Activated effector memory CD4-positive, alpha-beta T cell treated with anti-CD3 and anti-CD28 coated beads, Interleukin-2, amount 50 U/mL, for 16 hours (primary cell): Measurements from ENCODE around the gene SPEM3.

ENCODE experiments used
- DNase-seq: peaks from one replicate; pipeline ENCODE4 v3.0.0-alpha.2; 2020

Gene SPEM3

DNA sequence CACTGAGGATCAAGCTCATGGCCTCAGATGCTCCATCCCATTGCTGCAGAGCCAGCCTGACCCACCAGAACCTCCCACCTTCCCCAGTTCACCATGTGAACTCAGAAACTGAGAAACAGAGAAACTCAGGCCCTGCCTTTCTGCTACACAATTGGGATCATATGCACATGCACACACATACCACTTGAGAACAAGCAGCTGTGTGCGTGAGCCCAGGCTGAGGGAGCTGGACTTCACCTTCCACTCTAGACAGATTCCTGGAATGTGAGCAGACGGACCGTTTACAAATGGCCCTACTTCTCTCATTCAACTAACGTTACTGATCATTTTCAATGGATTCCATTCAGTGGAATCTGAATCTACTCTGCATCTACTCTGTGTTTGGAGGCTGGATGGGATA is 5.0 kb upstream of the SPEM3 start:
- DNase-seq: no peak

DNA sequence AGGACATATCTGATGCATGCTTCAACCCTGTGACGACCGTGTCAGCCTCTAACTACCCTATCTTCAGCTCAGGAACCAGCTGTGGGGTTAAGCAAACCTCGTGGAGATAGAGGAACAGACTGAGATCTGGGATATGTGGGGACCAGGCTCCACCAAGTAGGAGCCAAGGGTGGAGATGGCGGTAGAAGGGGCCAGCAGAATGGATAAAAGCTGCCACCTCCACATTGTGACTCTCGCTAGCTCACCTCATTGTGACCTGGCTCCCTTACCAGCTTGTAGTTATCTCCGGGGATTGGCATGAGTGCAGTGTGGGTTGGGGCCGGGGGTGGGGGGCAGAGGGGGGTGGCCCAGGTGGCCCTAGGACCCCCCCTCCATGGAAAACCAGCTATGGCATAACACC is 3.3 kb upstream of the SPEM3 start, which contains the start of gene SPEM2:
TSS of gene SPEM2 (plus strand) at position 301 of the 400 bp plus-strand sequence. CDS start at position 374, 73 bp downstream.
- no peak for DNase-seq

DNA sequence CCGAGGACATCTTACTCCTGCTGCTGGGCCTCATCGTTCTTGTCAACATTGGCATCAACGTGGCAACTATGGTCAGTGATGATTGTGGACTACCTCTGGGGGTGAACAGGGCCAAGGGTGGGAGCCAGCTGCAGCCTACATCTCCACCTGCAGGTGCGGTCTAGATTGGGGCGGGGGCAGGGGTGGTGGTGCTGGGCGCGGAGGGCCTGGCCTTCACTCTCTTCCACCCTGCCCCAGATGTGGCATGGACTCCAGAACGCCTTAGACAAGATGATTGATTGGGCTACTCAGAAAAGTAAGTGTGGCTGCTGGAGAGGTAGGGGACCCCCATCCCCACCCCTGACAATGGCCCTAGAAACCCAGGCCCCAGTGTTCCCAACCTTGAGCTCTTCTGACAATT is 2.9 kb upstream of the SPEM3 start:
- no peak for DNase-seq

DNA sequence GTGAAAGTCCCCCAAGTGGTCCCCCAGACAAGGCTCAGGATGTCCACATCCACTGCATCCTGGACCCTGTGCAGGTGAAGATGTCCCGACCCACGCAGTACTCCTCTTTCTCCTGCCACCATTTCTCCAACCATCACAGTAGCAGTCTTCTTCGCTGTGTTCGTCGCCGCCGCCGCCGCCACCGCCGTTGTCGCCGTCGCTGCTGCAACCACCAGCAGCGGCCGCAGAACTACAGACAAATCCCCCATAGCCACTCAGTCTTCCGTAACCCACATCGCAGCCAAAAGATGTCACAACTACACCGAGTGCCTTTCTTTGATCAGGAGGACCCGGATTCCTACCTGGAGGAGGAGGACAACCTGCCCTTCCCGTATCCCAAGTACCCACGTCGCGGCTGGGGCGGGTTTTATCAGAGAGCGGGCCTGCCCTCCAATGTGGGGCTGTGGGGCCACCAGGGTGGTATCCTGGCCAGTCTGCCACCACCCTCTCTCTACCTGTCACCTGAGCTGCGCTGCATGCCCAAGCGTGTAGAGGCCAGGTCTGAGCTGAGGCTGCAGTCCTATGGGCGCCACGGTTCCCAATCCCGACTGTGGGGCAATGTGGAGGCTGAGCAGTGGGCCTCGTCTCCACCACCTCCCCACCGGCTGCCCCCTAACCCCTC is 2.3 kb upstream of the SPEM3 start:
- DNase-seq: no peak

DNA sequence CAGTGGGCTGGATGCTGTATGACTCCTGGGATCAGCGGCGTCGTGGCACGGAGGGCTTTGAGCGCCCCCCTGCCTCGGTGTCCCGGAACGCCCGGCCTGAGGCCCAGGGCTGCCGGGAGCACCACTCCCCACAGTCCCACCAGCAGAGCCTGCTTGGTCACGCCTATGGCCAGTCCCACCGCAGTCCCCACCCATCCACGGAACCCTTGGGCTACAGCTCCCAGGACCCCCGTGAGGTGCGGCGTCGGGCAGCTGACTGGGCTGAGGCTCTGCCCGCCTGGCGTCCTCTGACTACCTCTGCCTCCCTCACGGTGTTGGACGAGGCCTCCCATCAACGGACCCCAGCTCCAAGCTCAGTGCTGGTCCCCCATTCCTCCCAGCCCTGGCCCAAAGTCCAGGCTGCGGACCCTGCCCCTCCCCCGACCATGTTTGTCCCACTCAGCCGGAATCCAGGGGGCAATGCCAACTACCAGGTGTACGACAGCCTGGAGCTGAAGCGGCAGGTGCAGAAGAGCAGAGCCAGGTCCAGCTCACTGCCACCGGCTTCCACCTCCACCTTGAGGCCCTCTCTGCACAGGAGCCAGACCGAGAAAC is 1.7 kb upstream of the SPEM3 start:
- no peak for DNase-seq

DNA sequence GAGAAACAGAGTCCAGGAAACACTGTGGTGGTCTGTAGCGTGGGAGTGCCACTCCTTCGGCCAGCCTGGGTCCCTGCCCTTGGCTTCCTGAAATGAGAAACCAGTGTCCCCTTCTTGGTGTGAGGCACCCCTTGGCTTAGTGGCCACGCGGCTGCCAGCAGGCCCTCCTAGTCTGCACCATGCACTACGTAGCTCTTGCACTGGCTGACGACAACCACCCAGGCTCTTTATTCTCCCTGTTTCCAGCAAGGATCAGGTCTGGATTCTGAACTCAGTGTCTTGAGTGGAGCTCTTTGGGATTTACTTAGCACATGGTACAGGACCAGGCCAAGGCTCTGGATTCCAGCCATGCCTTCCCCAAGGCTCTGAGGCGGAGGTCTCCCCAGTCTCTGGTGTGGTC is 1.1 kb upstream of the SPEM3 start:
- no peak for DNase-seq

DNA sequence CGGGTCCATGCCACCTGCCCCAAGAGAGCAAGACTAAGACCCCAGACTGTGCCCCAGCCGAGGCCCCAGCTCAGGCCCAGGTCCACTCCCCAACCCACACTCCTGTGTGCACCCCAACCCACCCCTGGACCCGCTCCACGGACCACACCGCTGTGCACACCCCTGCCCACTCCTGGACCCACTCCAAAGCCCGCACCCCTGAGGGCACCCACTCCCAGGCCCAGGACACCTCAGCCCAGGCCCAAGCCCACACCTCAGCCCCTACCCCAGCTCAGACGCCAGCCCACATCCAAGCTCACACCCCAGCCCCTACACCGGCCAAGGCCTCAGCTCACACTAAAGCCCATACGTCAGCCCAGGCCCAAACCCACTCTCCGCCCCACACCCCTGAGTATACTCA is 1.1 kb downstream of the SPEM3 start:
- DNase-seq: no peak

- DNase-seq: no peak
These were observed 2.6 kb downstream of the SPEM3 start for GRCh38 chr17:7431231-7431630.

- no peak for DNase-seq
These were observed 3.6 kb downstream of the SPEM3 start for GRCh38 chr17:7432296-7432695.

GRCh38 chr17:7435676-7436555 is 7.3 kb downstream of the SPEM3 start:
- DNase-seq: peak; percentile 86

- DNase-seq: peak; percentile 93
These were observed 8.1 kb downstream of the SPEM3 start for GRCh38 chr17:7436556-7437368.

DNA sequence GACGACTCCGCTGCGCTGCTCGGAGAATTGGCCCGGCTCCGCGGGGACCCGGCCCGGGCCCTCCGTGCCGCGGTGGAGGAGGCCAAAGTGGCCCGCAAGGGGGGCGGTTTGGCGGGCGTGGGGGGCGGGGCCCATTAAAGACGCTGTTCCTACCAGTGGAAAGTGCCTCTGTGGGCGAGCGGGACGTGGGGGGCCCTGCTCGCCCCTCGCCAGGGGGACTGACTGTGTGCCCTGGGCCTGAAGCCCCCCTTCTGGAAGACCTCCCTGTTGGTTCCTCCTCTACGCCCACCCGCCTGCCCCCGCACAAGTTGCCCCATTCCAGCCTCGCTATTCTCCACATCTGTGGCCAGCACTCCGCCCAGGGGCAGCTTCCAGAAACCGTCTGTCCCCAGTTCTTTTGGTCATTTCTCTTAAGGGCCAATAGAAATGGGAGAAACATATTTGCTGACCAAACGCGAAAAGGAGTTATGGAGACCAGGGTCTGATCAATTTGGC is 8.8 kb downstream of the SPEM3 start:
- DNase-seq: no peak

DNA sequence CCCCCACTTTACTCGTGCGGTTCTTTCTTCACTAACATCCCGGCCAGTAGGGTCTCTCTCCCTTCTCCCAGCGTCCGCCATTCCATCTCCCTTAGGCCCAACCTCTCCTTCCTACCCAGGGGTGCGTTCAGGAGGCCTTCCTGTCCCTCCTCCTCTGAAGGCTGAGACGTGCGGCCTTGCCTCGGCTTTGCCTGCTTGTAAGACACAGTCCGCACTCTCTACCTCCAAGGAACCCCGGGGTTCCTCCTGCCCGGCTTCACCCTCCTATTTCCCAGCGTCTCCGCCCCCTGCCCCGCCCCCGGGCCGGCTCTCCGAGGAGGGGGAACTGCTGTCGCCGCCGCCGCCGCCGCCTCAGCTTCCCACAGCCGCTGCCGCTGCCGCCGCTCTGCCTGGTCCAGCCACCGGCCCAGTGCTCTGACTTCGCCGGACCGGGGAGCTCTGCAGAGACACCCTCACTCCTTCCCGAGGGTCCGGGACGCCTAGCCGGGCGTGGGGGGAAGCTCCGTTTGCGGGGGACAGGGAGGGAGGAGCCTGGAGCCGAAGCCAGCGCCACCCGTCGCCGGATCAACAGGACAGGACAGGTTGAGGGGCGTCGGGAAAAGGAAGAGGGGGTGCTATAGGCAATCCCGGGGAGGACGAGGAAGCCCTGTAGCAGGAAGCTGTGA is 9.4 kb downstream of the SPEM3 start:
- peak; percentile 80 for DNase-seq

DNA sequence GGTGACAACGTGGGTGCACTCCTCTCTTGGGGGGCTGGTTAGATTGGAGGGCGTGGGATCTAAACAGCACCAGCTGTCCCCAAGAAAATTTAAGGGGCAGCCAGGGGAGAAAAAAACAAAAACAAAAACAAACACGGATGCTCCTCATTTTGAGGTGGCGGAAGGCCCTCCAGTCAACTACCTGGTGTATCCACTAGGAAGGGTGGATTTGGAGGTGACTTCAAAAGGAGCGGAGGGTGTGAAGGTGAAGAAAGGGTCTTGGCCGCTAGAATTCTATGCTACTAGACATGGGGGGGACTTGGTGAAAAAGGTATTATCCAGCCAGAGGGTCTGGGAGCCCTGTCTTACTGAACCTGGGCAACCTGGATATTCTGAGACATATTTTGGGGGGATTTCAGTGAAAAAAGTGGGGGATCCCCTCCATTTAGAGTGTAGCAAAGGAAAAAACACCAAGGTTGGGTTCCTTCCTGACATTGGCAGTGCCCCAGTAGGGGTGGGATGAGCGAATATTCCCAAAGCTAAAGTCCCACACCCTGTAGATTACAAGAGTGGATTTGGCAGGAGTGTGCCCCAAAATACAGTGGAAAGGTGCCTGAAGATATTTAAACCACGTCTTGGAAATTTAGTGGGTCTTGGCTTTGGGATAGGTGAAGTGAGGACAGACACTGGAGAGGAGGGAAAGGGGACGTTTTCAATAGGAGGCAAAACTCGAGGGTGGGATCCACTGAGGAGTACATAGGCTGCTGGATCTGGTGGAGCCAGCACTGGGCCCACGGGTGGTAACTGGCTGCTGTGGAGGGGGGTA is 10.2 kb downstream of the SPEM3 start:
- DNase-seq: no peak

DNA sequence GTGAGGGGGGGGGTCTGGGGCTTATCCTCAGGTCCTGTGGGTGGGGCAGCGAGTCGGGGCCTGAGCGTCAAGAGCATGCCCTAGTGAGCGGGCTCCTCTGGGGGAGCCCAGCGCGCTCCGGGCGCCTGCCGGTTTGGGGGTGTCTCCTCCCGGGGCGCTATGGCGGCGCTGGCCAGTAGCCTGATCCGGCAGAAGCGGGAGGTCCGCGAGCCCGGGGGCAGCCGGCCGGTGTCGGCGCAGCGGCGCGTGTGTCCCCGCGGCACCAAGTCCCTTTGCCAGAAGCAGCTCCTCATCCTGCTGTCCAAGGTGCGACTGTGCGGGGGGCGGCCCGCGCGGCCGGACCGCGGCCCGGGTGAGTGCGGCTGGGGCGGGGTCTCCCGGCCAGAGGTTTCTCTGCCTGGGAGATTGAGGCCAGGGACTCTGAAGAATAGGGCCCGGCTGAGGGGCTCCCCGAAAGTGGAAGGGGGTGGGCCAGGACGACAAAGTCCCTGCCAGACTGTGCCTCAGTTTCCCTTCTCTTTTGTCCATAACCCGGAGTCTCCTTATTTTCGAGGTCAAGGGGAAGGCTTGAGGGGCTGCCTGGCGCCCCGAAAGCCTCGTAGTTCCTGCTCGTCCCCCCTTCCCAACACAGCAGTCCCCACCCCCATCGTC is 10.9 kb downstream of the SPEM3 start, which contains the start of gene FGF11:
TSS of gene FGF11 (plus strand) at position 51 of the 651 bp plus-strand sequence. CDS start at position 160, 109 bp downstream.
- no peak for DNase-seq

- peak; percentile 71 for DNase-seq
These were observed 11.6 kb downstream of the SPEM3 start for GRCh38 chr17:7440113-7440833.

DNA sequence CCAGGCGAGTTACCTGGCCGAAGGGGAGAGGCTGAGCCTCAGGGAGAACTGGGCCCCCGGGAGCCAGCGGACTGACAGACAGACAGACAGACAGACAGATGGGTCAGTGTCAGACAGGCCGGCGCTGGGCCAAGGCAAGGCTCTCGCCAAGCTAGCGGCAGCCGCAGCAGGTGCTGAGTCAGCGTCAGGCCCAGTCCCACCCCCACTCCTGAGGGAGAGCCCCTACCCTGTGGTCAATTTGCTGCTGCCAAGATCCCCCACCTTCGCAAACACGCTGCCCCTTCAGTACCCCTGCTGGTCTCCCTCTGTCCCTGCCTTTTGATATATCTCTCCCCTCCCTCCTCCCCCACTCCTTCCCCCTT is 12.2 kb downstream of the SPEM3 start:
- DNase-seq: no peak

DNA sequence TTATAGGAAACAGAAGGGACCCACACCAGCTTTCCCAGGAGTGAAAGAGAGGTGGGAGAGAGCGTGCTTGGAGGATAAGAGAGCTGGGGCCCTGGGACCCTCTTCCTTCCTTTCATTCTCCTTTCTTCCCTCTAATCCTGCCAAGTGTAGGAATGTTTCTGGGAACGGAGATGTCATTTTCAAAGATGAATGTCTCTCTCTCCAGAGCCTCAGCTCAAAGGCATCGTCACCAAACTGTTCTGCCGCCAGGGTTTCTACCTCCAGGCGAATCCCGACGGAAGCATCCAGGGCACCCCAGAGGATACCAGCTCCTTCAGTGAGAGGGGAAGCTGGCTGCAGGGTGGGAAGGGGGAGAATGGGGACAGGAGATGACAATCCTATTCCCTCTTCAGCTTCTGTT is 12.6 kb downstream of the SPEM3 start:
- no peak for DNase-seq

GRCh38 chr17:7442142-7442541 is 13.5 kb downstream of the SPEM3 start:
- no peak for DNase-seq
